ENCODE results near the gene HSPA1A. TPM values are rescaled to one million over a fixed set of nuclear protein-coding genes. Genes with fewer than 3 reads are reported as not detected.

Gene HSPA1A
- total and polyA plus RNA-seq, 2 donors (not counting 1 experiment from before 2014, with no cell fraction given): 66.3 to 70.0 TPM

DNA sequence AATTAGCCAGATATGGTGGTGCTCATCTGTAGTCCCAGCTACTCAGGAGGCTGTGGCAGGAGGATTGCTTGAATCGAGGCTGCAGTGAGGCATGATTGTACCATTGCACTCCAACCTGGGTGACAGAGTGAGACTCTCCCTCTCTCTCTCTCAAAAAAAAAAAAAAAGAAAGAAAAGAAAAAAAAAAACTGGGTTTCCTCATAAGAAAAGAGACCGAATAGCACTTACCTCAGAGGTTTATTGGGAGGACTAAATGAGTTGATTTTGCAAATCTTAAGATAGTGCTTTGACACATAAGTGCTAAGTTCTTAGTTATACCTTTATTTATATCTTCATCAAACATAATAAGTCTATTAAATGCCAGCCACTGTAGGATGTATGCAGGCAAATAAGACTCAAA, 44.5 kb upstream of the HSPA1A start:
- H3K36me3 ChIP-seq (ENCODE audit: control insufficient read depth, insufficient read depth, low read length): no peaks in the 10 kb centered on the region
- no peaks in the 10 kb centered on the region for H3K4me1 ChIP-seq (ENCODE audit: control insufficient read depth, extremely low read depth, insufficient read depth, low read length)
- H3K9me3 ChIP-seq (ENCODE audit: control insufficient read depth, insufficient read depth, low read depth, low read length): no peaks in the 10 kb centered on the region
- H3K27me3 ChIP-seq (ENCODE audit: control insufficient read depth, insufficient read depth, low read length): no peaks in the 10 kb centered on the region
- TF ChIP-seq EZH2 (IDR thresholded peaks at IDR 0.05; ENCODE audit: low read length, missing control alignments): no peak
- TF ChIP-seq, protein P1, sequence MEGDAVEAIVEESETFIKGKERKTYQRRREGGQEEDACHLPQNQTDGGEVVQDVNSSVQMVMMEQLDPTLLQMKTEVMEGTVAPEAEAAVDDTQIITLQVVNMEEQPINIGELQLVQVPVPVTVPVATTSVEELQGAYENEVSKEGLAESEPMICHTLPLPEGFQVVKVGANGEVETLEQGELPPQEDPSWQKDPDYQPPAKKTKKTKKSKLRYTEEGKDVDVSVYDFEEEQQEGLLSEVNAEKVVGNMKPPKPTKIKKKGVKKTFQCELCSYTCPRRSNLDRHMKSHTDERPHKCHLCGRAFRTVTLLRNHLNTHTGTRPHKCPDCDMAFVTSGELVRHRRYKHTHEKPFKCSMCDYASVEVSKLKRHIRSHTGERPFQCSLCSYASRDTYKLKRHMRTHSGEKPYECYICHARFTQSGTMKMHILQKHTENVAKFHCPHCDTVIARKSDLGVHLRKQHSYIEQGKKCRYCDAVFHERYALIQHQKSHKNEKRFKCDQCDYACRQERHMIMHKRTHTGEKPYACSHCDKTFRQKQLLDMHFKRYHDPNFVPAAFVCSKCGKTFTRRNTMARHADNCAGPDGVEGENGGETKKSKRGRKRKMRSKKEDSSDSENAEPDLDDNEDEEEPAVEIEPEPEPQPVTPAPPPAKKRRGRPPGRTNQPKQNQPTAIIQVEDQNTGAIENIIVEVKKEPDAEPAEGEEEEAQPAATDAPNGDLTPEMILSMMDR (conservative IDR thresholded peaks at IDR 0.05 in 1 of 2, IDR thresholded peaks at IDR 0.05 in 1 of 2; ENCODE audit: low read depth in 1 of 2, low read length in 2 of 2): no peak
- no peak overlapping the region for H3K9ac ChIP-seq (ENCODE audit: insufficient read depth, low read length)
- H3K79me2 ChIP-seq (ENCODE audit: control insufficient read depth, insufficient read depth, low read length): no peaks in the 10 kb centered on the region
- H3K4me3 ChIP-seq (replicated peaks in 1 of 4; ENCODE audit: control extremely low read depth in 1 of 4, insufficient read depth in 1 of 4, low read depth in 3 of 4, low read length in 4 of 4): no peak overlapping the region
- no peak overlapping the region for H3K27ac ChIP-seq (ENCODE audit: insufficient read depth, low read length)
- no peak overlapping the region for H2AFZ ChIP-seq (ENCODE audit: low read length)
- H3K4me2 ChIP-seq (ENCODE audit: extremely low read depth, insufficient read depth, low read length): no peak overlapping the region
- DNase-seq (ENCODE audit: low read depth in 2 of 2): no peak
- no peaks in the 10 kb centered on the region for H4K20me1 ChIP-seq (ENCODE audit: control insufficient read depth, extremely low read depth, insufficient read depth, low read length)

DNA sequence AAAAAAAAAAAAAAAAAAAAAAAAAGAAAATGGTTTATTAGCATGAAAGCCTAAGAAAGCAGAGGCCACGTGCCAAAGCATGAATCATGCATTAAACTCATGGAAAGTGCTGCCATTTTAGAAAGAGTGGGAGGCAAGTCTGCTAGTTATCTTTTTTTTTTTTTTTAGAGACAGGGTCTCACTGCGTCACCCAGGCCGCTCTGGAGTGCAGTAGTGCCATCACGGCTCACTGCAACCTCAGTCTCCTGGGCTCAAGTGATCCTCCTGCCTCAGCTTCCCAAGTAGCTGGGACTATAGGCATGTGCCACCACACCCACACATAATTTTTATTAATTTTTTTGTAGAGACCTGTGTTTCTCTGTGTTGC, 43.4 kb upstream of the HSPA1A start:
- no peaks in the 10 kb centered on the region for H4K20me1 ChIP-seq (ENCODE audit: control insufficient read depth, extremely low read depth, insufficient read depth, low read length)
- no peak overlapping the region for H3K9ac ChIP-seq (ENCODE audit: insufficient read depth, low read length)
- H3K79me2 ChIP-seq (ENCODE audit: control insufficient read depth, insufficient read depth, low read length): no peaks in the 10 kb centered on the region
- H3K27ac ChIP-seq (ENCODE audit: insufficient read depth, low read length): no peak overlapping the region
- no peaks in the 10 kb centered on the region for H3K27me3 ChIP-seq (ENCODE audit: control insufficient read depth, insufficient read depth, low read length)
- H3K4me1 ChIP-seq (ENCODE audit: control insufficient read depth, extremely low read depth, insufficient read depth, low read length): peaks cover 3% of the 10 kb centered on the region
- no peaks in the 10 kb centered on the region for H3K9me3 ChIP-seq (ENCODE audit: control insufficient read depth, insufficient read depth, low read depth, low read length)
- no peak overlapping the region for H3K4me3 ChIP-seq (replicated peaks in 1 of 4; ENCODE audit: control extremely low read depth in 1 of 4, insufficient read depth in 1 of 4, low read depth in 3 of 4, low read length in 4 of 4)
- TF ChIP-seq, protein P1 (conservative IDR thresholded peaks at IDR 0.05 in 1 of 2, IDR thresholded peaks at IDR 0.05 in 1 of 2; ENCODE audit: low read depth in 1 of 2, low read length in 2 of 2): no peak
- no peak for TF ChIP-seq EZH2 (IDR thresholded peaks at IDR 0.05; ENCODE audit: low read length, missing control alignments)
- H3K4me2 ChIP-seq (ENCODE audit: extremely low read depth, insufficient read depth, low read length): no peak overlapping the region
- peak; percentile 40 to 61 for DNase-seq (ENCODE audit: low read depth in 2 of 2)
- no peak overlapping the region for H2AFZ ChIP-seq (ENCODE audit: low read length)
- no peaks in the 10 kb centered on the region for H3K36me3 ChIP-seq (ENCODE audit: control insufficient read depth, insufficient read depth, low read length)

DNA sequence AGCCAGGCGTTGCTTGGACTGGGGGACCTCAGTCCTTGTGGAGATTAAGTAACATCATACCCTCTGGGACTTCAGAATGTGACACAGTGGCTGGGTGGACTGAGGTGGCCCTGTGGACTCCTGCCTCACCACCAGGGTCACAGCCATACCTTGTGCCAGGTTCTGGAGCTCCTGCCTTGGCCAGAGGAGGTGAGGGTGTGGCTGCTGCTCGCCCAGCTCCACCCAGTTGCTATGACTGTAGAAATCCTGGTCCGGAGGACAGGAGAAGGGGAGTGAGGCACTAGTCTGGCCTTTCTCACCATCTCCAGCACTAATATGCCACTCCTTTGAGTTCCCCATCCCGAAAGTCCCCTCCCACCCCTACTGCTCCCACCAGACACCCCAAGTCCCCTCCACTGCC, 40.2 kb upstream of the HSPA1A start:
- Histone ChIP-seq H3K79me2 (ENCODE audit: control insufficient read depth, insufficient read depth, low read length) (no peaks in the 10 kb centered on the region), H3K4me2 (ENCODE audit: extremely low read depth, insufficient read depth, low read length) (no peak overlapping the region), H3K4me1 (ENCODE audit: control insufficient read depth, extremely low read depth, insufficient read depth, low read length) (peaks cover 7% of the 10 kb centered on the region), H3K36me3 (ENCODE audit: control insufficient read depth, insufficient read depth, low read length) (peaks cover 6% of the 10 kb centered on the region), H3K27ac (ENCODE audit: insufficient read depth, low read length) (no peak overlapping the region), H4K20me1 (ENCODE audit: control insufficient read depth, extremely low read depth, insufficient read depth, low read length) (no peaks in the 10 kb centered on the region), H3K9me3 (ENCODE audit: control insufficient read depth, insufficient read depth, low read depth, low read length) (no peaks in the 10 kb centered on the region), H3K27me3 (ENCODE audit: control insufficient read depth, insufficient read depth, low read length) (no peaks in the 10 kb centered on the region), H2AFZ (ENCODE audit: low read length) (no peak overlapping the region), H3K4me3 (replicated peaks in 1 of 4; ENCODE audit: control extremely low read depth in 1 of 4, insufficient read depth in 1 of 4, low read depth in 3 of 4, low read length in 4 of 4) (no peak overlapping the region), H3K9ac (ENCODE audit: insufficient read depth, low read length) (no peak overlapping the region)
- TF ChIP-seq, protein P1 (conservative IDR thresholded peaks at IDR 0.05 in 1 of 2, IDR thresholded peaks at IDR 0.05 in 1 of 2; ENCODE audit: low read depth in 1 of 2, low read length in 2 of 2): no peak
- no peak for TF ChIP-seq EZH2 (IDR thresholded peaks at IDR 0.05; ENCODE audit: low read length, missing control alignments)
- DNase-seq (ENCODE audit: low read depth in 2 of 2): no peak
